GM19193 (cell line): Measurements from ENCODE around the gene RUVBL2.

ENCODE experiments used
- POLR2A ChIP-seq: IDR thresholded peaks from 4 replicates; pipeline ENCODE4 v1.6.1; 2011; ENCODE audit not compliant: insufficient read depth, insufficient read length; ENCODE audit errors: extremely low read depth

Gene RUVBL2

GRCh38 chr19:48991873-48992580, 1.7 kb upstream of the RUVBL2 start:
- no peak for TF ChIP-seq POLR2A

- no peak for TF ChIP-seq POLR2A
These were observed 1.0 kb upstream of the RUVBL2 start for GRCh38 chr19:48992581-48993174.

- no peak for TF ChIP-seq POLR2A
These were observed 324 bp downstream of the RUVBL2 start for GRCh38 chr19:48994035-48994386.

GRCh38 chr19:48997972-48998371, 4.3 kb downstream of the RUVBL2 start:
- TF ChIP-seq POLR2A: no peak

GRCh38 chr19:48999481-49000325, 6.0 kb downstream of the RUVBL2 start:
- TF ChIP-seq POLR2A: no peak

- no peak for TF ChIP-seq POLR2A
These were observed 10.4 kb downstream of the RUVBL2 start for GRCh38 chr19:49004133-49004532.

GRCh38 chr19:49004964-49005614, 11.4 kb downstream of the RUVBL2 start:
- TF ChIP-seq POLR2A: no peak

- TF ChIP-seq POLR2A: no peak
These were observed 13.2 kb downstream of the RUVBL2 start for GRCh38 chr19:49006905-49007304.

- no peak for TF ChIP-seq POLR2A
These were observed 16.1 kb downstream of the RUVBL2 start for GRCh38 chr19:49009828-49010227.

- TF ChIP-seq POLR2A: no peak
These were observed 16.8 kb downstream of the RUVBL2 start for GRCh38 chr19:49010453-49010852.

GRCh38 chr19:49011194-49011593, 17.5 kb downstream of the RUVBL2 start:
- TF ChIP-seq POLR2A: no peak

- no peak for TF ChIP-seq POLR2A
These were observed 20.6 kb downstream of the RUVBL2 start for GRCh38 chr19:49014123-49014869.

GRCh38 chr19:49014870-49015255, 21.2 kb downstream of the RUVBL2 start:
- no peak for TF ChIP-seq POLR2A

- TF ChIP-seq POLR2A: no peak
These were observed 22.6 kb downstream of the RUVBL2 start for GRCh38 chr19:49016067-49016839.

- TF ChIP-seq POLR2A: peak; percentile 14
These were observed 23.5 kb downstream of the RUVBL2 start, which contains the start of gene LHB for GRCh38 chr19:49017041-49017665. Gene LHB, minus strand, starts transcription at chr19:49017091. Its CDS starts 10 bp downstream, at chr19:49017081.
